SK-N-SH treated with all-trans-retinoic acid at 6 μM for 48 hours (cell line): Measurements from ENCODE around the gene CDH22.

Source experiments
- ATAC-seq: fragments of 200-7000 bp; cut with Tn5 transposase; 3 replicates; pipeline ENCODE4 v1.9.1; 2020; ENCODE audit warnings: mild to moderate bottlenecking, moderate library complexity
- ARNTL ChIP-seq: fragments of 450-650 bp; formaldehyde crosslinking; IDR thresholded peaks from 2 replicates; pipeline ENCODE4 v1.5.0; 2020; ENCODE audit warnings: low read depth, mild to moderate bottlenecking, moderate library complexity, borderline replicate concordance
- BACH2 ChIP-seq: fragments of 250-450 bp; sonication (Bioruptor Pico); IDR thresholded peaks from 2 replicates; pipeline ENCODE4 v1.9.0; 2021; ENCODE audit warnings: mild to moderate bottlenecking, borderline replicate concordance
- CREB5 ChIP-seq: fragments of 250-450 bp; sonication (Bioruptor Pico); IDR thresholded peaks from 2 replicates; pipeline ENCODE4 v1.5.1; 2020; ENCODE audit warnings: low read depth, mild to moderate bottlenecking, moderate library complexity
- CSDC2 ChIP-seq: fragments of 250-450 bp; sonication (Bioruptor Pico); IDR thresholded peaks from 2 replicates; pipeline ENCODE4 v1.5.0; 2020; ENCODE audit warnings: mild to moderate bottlenecking, moderate library complexity
- CSRNP3 ChIP-seq: fragments of 250-450 bp; sonication (Bioruptor Pico); IDR thresholded peaks from 2 replicates; pipeline ENCODE4 v1.5.1; 2021; ENCODE audit warnings: mild to moderate bottlenecking, moderate library complexity
- ESRRG ChIP-seq: fragments of 250-450 bp; sonication (Bioruptor Pico); IDR thresholded peaks from 2 replicates; pipeline ENCODE4 v1.6.1; 2021; ENCODE audit warnings: mild to moderate bottlenecking
- GLIS3 ChIP-seq: fragments of 250-450 bp; sonication (Bioruptor Pico); IDR thresholded peaks from 2 replicates; pipeline ENCODE4 v1.5.0; 2020; ENCODE audit warnings: mild to moderate bottlenecking, moderate library complexity
- ISL1 ChIP-seq: fragments of 250-450 bp; sonication (Bioruptor Pico); IDR thresholded peaks from 2 replicates; pipeline ENCODE4 v2.1.2; 2022; ENCODE audit warnings: mild to moderate bottlenecking, moderate library complexity
- OSR1 ChIP-seq: fragments of 250-450 bp; sonication (Bioruptor Pico); IDR thresholded peaks from 2 replicates; pipeline ENCODE4 v1.8.0; 2022; ENCODE audit warnings: moderate library complexity, mild to moderate bottlenecking, inconsistent platforms
- PATZ1 ChIP-seq: fragments of 250-450 bp; sonication (Bioruptor Pico); IDR thresholded peaks from 2 replicates; pipeline ENCODE4 v1.8.0; 2020; ENCODE audit warnings: mild to moderate bottlenecking, moderate library complexity, borderline replicate concordance
- POU6F1 ChIP-seq: fragments of 250-450 bp; sonication (Bioruptor Pico); IDR thresholded peaks from 2 replicates; pipeline ENCODE4 v1.8.0; 2021; ENCODE audit warnings: low read depth, mild to moderate bottlenecking, moderate library complexity, borderline replicate concordance
- PPARA ChIP-seq: fragments of 250-450 bp; sonication (Bioruptor Pico); IDR thresholded peaks from 2 replicates; pipeline ENCODE4 v1.5.0; 2020; ENCODE audit warnings: mild to moderate bottlenecking, borderline replicate concordance
- RARB ChIP-seq: fragments of 250-450 bp; sonication (Bioruptor Pico); IDR thresholded peaks from 2 replicates; pipeline ENCODE4 v1.8.0; 2021; ENCODE audit warnings: mild to moderate bottlenecking, moderate library complexity
- SNAI2 ChIP-seq: fragments of 250-450 bp; sonication (Bioruptor Pico); IDR thresholded peaks from 2 replicates; pipeline ENCODE4 v1.5.0; 2020; ENCODE audit warnings: mild to moderate bottlenecking, moderate library complexity
- TOX ChIP-seq: fragments of 250-450 bp; sonication (Bioruptor Pico); IDR thresholded peaks from 2 replicates; pipeline ENCODE4 v1.8.0; 2021; ENCODE audit warnings: mild to moderate bottlenecking, moderate library complexity, borderline replicate concordance
- TSHZ2 ChIP-seq: fragments of 250-450 bp; sonication (Bioruptor Pico); IDR thresholded peaks from 2 replicates; pipeline ENCODE4 v1.5.0; 2020; ENCODE audit warnings: mild to moderate bottlenecking, moderate library complexity
- ZC3H10 ChIP-seq: fragments of 250-450 bp; sonication (Bioruptor Pico); IDR thresholded peaks from 2 replicates; pipeline ENCODE4 v1.5.1; 2021; ENCODE audit warnings: mild to moderate bottlenecking, moderate library complexity
- ZFP3 ChIP-seq: fragments of 250-450 bp; sonication (Bioruptor Pico); IDR thresholded peaks from 2 replicates; pipeline ENCODE4 v1.5.0; 2020; ENCODE audit warnings: mild to moderate bottlenecking, moderate library complexity
- ZNF565 ChIP-seq: fragments of 450-650 bp; formaldehyde crosslinking; conservative IDR thresholded peaks from 2 replicates; pipeline ENCODE4 v1.5.0; 2020; ENCODE audit warnings: low read depth, mild to moderate bottlenecking, moderate library complexity
- ZNF70 ChIP-seq: fragments of 450-650 bp; formaldehyde crosslinking; IDR thresholded peaks from 2 replicates; pipeline ENCODE4 v1.5.0; 2020; ENCODE audit warnings: mild to moderate bottlenecking, moderate library complexity
- ZNF8 ChIP-seq: fragments of 450-650 bp; formaldehyde crosslinking; IDR thresholded peaks from 2 replicates; pipeline ENCODE4 v1.5.0; 2020; ENCODE audit warnings: mild to moderate bottlenecking, moderate library complexity

Gene CDH22

GRCh38 chr20:46199198-46199597 is 109.1 kb downstream of the CDH22 start:
- ATAC-seq = no peak
- TF ChIP-seq CREB5 (CRISPR knock-in tag) (no peak), ZNF565 (no peak), ZC3H10 (CRISPR knock-in tag) (no peak), POU6F1 (no peak), CSRNP3 (CRISPR knock-in tag) (no peak), GLIS3 (CRISPR knock-in tag) (no peak), ZFP3 (CRISPR knock-in tag) (no peak), OSR1 (CRISPR knock-in tag) (no peak), SNAI2 (CRISPR knock-in tag) (no peak), ZNF8 (CRISPR knock-in tag) (no peak), ISL1 (CRISPR knock-in tag) (no peak), BACH2 (CRISPR knock-in tag) (no peak), RARB (no peak), PPARA (CRISPR knock-in tag) (no peak)
- TF ChIP-seq, all 23 proteins: peak for 0

GRCh38 chr20:46196990-46197389 is 111.3 kb downstream of the CDH22 start:
- no peak for ATAC-seq

More at GRCh38 chr20:46196990-46197389, 111.3 kb downstream of the CDH22 start:
- TF ChIP-seq ARNTL (CRISPR knock-in tag) (no peak), ZC3H10 (CRISPR knock-in tag) (no peak), ZNF70 (CRISPR knock-in tag) (no peak), ESRRG (CRISPR knock-in tag) (no peak), CREB5 (CRISPR knock-in tag) (no peak), CSDC2 (no peak), TOX (no peak), ZFP3 (CRISPR knock-in tag) (no peak), ISL1 (CRISPR knock-in tag) (no peak), TSHZ2 (CRISPR knock-in tag) (no peak), RARB (no peak), PATZ1 (CRISPR knock-in tag) (no peak), OSR1 (CRISPR knock-in tag) (no peak), GLIS3 (CRISPR knock-in tag) (no peak), ZNF565 (no peak), SNAI2 (CRISPR knock-in tag) (no peak), BACH2 (CRISPR knock-in tag) (no peak)
